LoVo (cell line): ENCODE measurements around the gene MINDY2.
"Not testable (repeated sequence)": the region's sequence is repeated elsewhere in the genome, so short reads cannot be mapped to it uniquely, and the experiment has no call there.

Experiments
- DNase-seq: peaks from one replicate; pipeline ENCODE4 v3.0.0-alpha.2; 2016; ENCODE audit warnings: low spot score

The MINDY2 gene

GRCh38 chr15:58883926-58884325 is 112.8 kb downstream of the MINDY2 start:
- DNase-seq: not testable (repeated sequence)

GRCh38 chr15:58886921-58887320 is 115.8 kb downstream of the MINDY2 start:
- no peak for DNase-seq

GRCh38 chr15:58889363-58889762 is 118.3 kb downstream of the MINDY2 start:
- no peak for DNase-seq

GRCh38 chr15:58898150-58898680 is 127.1 kb downstream of the MINDY2 start:
- DNase-seq: no peak

GRCh38 chr15:58900631-58901030 is 129.5 kb downstream of the MINDY2 start:
- DNase-seq: no peak

GRCh38 chr15:58908550-58909309 is 137.6 kb downstream of the MINDY2 start:
- DNase-seq: no peak

GRCh38 chr15:58909616-58910015 is 138.5 kb downstream of the MINDY2 start:
- DNase-seq: no peak

GRCh38 chr15:58910456-58910855 is 139.4 kb downstream of the MINDY2 start:
- DNase-seq: no peak
